PC-3 (cell line): ENCODE data around the gene RNU5B-1.

Experiments used
- CTCF ChIP-seq: fragments of 300-600 bp; sonication (generic); conservative IDR thresholded peaks from 2 replicates; pipeline ENCODE4 v1.5.1; 2017; ENCODE audit warnings: antibody characterized with exemption, low read depth, mild to moderate bottlenecking, low read length
- EZH2 ChIP-seq: fragments of 300-600 bp; sonication (generic); IDR thresholded peaks from one replicate; pipeline ENCODE4 v1.6.1; 2017; ENCODE audit warnings: antibody characterized with exemption, mild to moderate bottlenecking, low read length; ENCODE audit not compliant: unreplicated experiment

GRCh38 chr15:65331811-65332210, 27.3 kb downstream of the RNU5B-1 start:
- TF ChIP-seq CTCF = no peak
- no peak for TF ChIP-seq EZH2
